Measurements from ENCODE around the gene LRRTM4. TPM values are rescaled to one million over a fixed set of nuclear protein-coding genes. Genes with fewer than 3 reads are reported as not detected.

LRRTM4 gene
- total RNA-seq, 1 donor from 2014 or later: 18.6 TPM

- Mint-ChIP-seq H3K4me1 (ENCODE audit: low read depth, unreplicated experiment) (peaks cover 12% of the 10 kb centered on the region), H3K9me3 (ENCODE audit: unreplicated experiment) (no peaks in the 10 kb centered on the region), H3K27ac (ENCODE audit: unreplicated experiment) (no peak overlapping the region), H3K27me3 (ENCODE audit: unreplicated experiment) (peaks cover 12% of the 10 kb centered on the region), H3K4me3 (ENCODE audit: unreplicated experiment) (no peak overlapping the region), H3K36me3 (ENCODE audit: unreplicated experiment) (no peaks in the 10 kb centered on the region)
- TF ChIP-seq CTCF (IDR thresholded peaks at IDR 0.05; ENCODE audit: partially characterized antibody, unreplicated experiment): no peak
- DNase-seq: no peak
These were observed 435.7 kb downstream of the LRRTM4 start for GRCh38 chr2:77086478-77086877.

GRCh38 chr2:77086051-77086450 is 436.1 kb downstream of the LRRTM4 start:
- TF ChIP-seq CTCF (IDR thresholded peaks at IDR 0.05; ENCODE audit: partially characterized antibody, unreplicated experiment): no peak
- Mint-ChIP-seq H3K27ac (ENCODE audit: unreplicated experiment) (no peak overlapping the region), H3K4me1 (ENCODE audit: low read depth, unreplicated experiment) (peaks cover 12% of the 10 kb centered on the region), H3K27me3 (ENCODE audit: unreplicated experiment) (peaks cover 12% of the 10 kb centered on the region), H3K4me3 (ENCODE audit: unreplicated experiment) (no peak overlapping the region), H3K9me3 (ENCODE audit: unreplicated experiment) (no peaks in the 10 kb centered on the region), H3K36me3 (ENCODE audit: unreplicated experiment) (no peaks in the 10 kb centered on the region)
- no peak for DNase-seq

- Mint-ChIP-seq H3K27ac (ENCODE audit: unreplicated experiment) (no peak overlapping the region), H3K9me3 (ENCODE audit: unreplicated experiment) (no peaks in the 10 kb centered on the region), H3K4me3 (ENCODE audit: unreplicated experiment) (no peak overlapping the region), H3K36me3 (ENCODE audit: unreplicated experiment) (no peaks in the 10 kb centered on the region), H3K4me1 (ENCODE audit: low read depth, unreplicated experiment) (peaks cover 12% of the 10 kb centered on the region), H3K27me3 (ENCODE audit: unreplicated experiment) (peaks cover 12% of the 10 kb centered on the region)
- no peak for TF ChIP-seq CTCF (IDR thresholded peaks at IDR 0.05; ENCODE audit: partially characterized antibody, unreplicated experiment)
- no peak for DNase-seq
These were observed 436.6 kb downstream of the LRRTM4 start for GRCh38 chr2:77085561-77085960.

GRCh38 chr2:77081597-77081996 is 440.6 kb downstream of the LRRTM4 start:
- DNase-seq: no peak
- no peak for TF ChIP-seq CTCF (IDR thresholded peaks at IDR 0.05; ENCODE audit: partially characterized antibody, unreplicated experiment)
- no peak overlapping the region for H3K4me3 Mint-ChIP-seq (ENCODE audit: unreplicated experiment)
- H3K27ac Mint-ChIP-seq (ENCODE audit: unreplicated experiment): no peak overlapping the region
- no peaks in the 10 kb centered on the region for H3K27me3 Mint-ChIP-seq (ENCODE audit: unreplicated experiment)
- H3K36me3 Mint-ChIP-seq (ENCODE audit: unreplicated experiment): no peaks in the 10 kb centered on the region
- H3K4me1 Mint-ChIP-seq (ENCODE audit: low read depth, unreplicated experiment): no peaks in the 10 kb centered on the region
- H3K9me3 Mint-ChIP-seq (ENCODE audit: unreplicated experiment): no peaks in the 10 kb centered on the region

- TF ChIP-seq CTCF (IDR thresholded peaks at IDR 0.05; ENCODE audit: partially characterized antibody, unreplicated experiment): no peak
- Mint-ChIP-seq H3K4me3 (ENCODE audit: unreplicated experiment) (no peak overlapping the region), H3K36me3 (ENCODE audit: unreplicated experiment) (no peaks in the 10 kb centered on the region), H3K27me3 (ENCODE audit: unreplicated experiment) (no peaks in the 10 kb centered on the region), H3K9me3 (ENCODE audit: unreplicated experiment) (no peaks in the 10 kb centered on the region), H3K4me1 (ENCODE audit: low read depth, unreplicated experiment) (no peaks in the 10 kb centered on the region), H3K27ac (ENCODE audit: unreplicated experiment) (no peak overlapping the region)
- DNase-seq: no peak
These were observed 457.9 kb downstream of the LRRTM4 start for GRCh38 chr2:77064324-77064723.

Measured in glutamatergic neuron (in vitro differentiated cells).